ENCODE results near the gene GTF2IRD1.

DNA sequence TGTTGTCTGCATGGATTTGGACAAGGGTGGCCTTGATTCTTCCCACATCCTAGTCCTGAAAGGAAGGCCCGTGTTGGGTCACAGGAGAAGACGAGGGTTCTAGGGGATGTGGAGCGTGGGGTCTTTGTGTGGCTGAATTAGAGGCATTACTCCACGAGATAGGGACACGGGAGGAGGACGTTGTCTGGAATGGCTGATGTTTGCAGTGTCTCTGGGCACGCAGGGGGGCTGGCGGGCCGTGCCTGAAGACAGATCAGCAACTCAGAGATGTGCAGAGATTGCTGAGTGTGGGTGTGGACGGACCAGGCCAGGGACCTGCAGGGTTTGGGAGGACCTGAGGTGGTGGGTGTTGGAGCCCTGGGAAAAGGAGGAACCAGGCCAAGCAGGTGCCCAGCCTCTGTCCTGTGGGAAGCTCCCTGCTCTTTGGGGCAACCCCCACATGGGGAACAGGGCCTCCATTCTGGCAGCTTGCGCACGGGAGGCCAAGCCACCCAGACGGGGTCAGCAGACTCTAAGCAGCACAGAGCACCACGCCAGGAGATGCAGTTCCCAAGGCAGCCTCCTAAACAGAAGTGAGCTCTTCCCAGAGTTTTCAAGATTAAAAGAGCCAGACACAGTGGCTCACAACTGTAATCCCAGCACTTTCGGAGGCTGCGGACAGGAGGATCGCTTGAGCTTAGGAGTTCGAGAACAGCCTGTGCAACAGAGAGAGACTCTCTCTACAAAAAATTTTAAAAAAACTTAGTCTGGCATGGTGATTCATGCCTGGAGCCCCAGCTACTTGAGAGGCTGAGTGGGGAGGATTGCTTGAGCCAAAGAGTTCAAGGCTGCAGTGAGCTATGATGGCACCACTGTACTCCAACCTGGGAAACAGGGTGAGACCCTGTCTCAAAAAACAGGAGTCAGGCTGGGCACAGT, 132.8 kb downstream of the GTF2IRD1 start:
- TF ChIP-seq, protein P1, sequence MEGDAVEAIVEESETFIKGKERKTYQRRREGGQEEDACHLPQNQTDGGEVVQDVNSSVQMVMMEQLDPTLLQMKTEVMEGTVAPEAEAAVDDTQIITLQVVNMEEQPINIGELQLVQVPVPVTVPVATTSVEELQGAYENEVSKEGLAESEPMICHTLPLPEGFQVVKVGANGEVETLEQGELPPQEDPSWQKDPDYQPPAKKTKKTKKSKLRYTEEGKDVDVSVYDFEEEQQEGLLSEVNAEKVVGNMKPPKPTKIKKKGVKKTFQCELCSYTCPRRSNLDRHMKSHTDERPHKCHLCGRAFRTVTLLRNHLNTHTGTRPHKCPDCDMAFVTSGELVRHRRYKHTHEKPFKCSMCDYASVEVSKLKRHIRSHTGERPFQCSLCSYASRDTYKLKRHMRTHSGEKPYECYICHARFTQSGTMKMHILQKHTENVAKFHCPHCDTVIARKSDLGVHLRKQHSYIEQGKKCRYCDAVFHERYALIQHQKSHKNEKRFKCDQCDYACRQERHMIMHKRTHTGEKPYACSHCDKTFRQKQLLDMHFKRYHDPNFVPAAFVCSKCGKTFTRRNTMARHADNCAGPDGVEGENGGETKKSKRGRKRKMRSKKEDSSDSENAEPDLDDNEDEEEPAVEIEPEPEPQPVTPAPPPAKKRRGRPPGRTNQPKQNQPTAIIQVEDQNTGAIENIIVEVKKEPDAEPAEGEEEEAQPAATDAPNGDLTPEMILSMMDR (IDR thresholded peaks at IDR 0.05; ENCODE audit: low read depth, low read length, poor library complexity, severe bottlenecking), result no peak
- no peak for TF ChIP-seq EZH2phosphoT487 (IDR thresholded peaks at IDR 0.05; ENCODE audit: borderline replicate concordance, low read length)

Data from DOHH2 (cell line).